Measurements from ENCODE around the gene SYNJ1. TPM values are rescaled to one million over a fixed set of nuclear protein-coding genes. Genes with fewer than 3 reads are reported as not detected.

SYNJ1 gene
- total and polyA plus RNA-seq, 7 experiments from 2014 or later, result 4.3 to 28.5 (median 22.1) TPM

DNA sequence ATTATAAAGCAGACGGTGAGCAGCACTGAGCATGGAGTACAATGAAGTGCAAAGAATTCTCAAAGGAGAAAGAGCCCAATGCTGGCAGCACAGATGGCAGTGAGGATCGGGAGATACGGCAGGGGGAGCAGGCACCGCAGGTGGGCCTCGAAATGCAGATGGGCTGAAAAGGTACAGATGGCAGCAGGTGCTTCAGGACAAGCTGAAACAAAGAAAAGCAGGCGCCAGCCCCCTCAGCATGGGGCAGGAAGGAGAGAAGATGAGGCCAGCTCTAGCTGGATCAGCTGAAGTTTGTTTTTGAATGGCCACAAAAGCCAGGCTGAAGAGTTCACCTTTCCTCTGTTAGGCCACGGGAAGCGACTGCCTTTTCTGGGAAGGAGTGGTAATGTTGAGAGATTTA is 123.3 kb downstream of the SYNJ1 start:
- no peaks in the 10 kb centered on the region for H3K4me1 ChIP-seq (ENCODE audit: control insufficient read depth in 2 of 2, insufficient read depth in 2 of 2, low read length in 2 of 2)
- Mint-ChIP-seq H3K27me3 (no peaks in the 10 kb centered on the region), H3K4me1 (peaks cover 2 to 25% (median 15%) of the 10 kb centered on the region in 7 donors), H3K27ac (peak overlapping the region in 1 of 9 donors; percentile 21), H3K4me3 (no peak overlapping the region), H3K9me3 (no peaks in the 10 kb centered on the region), H3K36me3 (peaks cover 18 to 61% (median 39%) of the 10 kb centered on the region in 5 donors)
- DNase-seq (no peak), ATAC-seq (no peak)
- POLR2A ChIA-PET, result no interaction called here
- H3K4me3 ChIP-seq (ENCODE audit: low read length), result no peak overlapping the region
- H3K27me3 ChIP-seq (ENCODE audit: control insufficient read depth in 2 of 2, insufficient read depth in 2 of 2, low read length in 2 of 2), result no peaks in the 10 kb centered on the region
- no peak overlapping the region for H3K27ac ChIP-seq (ENCODE audit: low read depth, low read length)
- peaks cover 14 to 76% (median 40%) of the 10 kb centered on the region in 3 experiments for H3K36me3 ChIP-seq (ENCODE audit: control insufficient read depth in 2 of 3, insufficient read depth in 3 of 3, low read length in 3 of 3)
- CTCF ChIA-PET, result interaction anchor here (0.6 to 0.8 kb wide), 2 partner anchors 8 to 201 kb away, joined by 3 to 4 read pairs; no protein-coding TSS in a partner anchor
- no peaks in the 10 kb centered on the region for H3K9me3 ChIP-seq (ENCODE audit: control insufficient read depth in 2 of 3, low read length in 3 of 3)
- intact Hi-C loops (cut with micrococcal nuclease), result loop anchor here in 1 of 2 donors (5.0 to 10.0 kb wide), 2 partner anchors 327 to 740 kb away; partner anchors contain the start of gene MIS18A

DNA sequence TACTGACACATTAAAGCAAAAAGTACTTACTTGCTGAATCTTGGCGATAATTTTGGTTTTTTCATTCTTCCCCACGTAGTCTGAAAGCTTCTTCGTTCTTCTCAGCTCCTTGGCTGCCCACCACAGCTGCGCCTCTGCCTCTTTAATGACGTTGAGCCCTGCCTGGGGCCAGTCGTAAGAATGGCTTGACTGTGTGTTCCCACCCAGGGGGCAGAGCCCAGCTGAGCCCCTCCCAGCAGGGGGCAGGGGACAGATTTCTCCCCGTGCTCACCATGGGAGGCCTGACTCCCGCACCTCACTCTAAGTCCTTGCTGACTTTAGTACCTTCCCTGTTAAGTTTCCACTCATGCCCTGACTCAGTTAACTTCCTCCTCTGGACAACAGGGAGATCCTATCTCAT is 124.7 kb downstream of the SYNJ1 start:
- H3K9me3 ChIP-seq (ENCODE audit: control insufficient read depth in 2 of 3, low read length in 3 of 3), result no peaks in the 10 kb centered on the region
- POLR2A ChIA-PET, result no interaction called here
- H3K4me3 ChIP-seq (ENCODE audit: low read length), result no peak overlapping the region
- H3K27ac ChIP-seq (ENCODE audit: low read depth, low read length), result no peak overlapping the region
- H3K36me3 Mint-ChIP-seq, result peaks cover 13 to 54% (median 38%) of the 10 kb centered on the region in 5 donors
- H3K4me1 ChIP-seq (ENCODE audit: control insufficient read depth in 2 of 2, insufficient read depth in 2 of 2, low read length in 2 of 2), result no peaks in the 10 kb centered on the region
- H3K4me3 Mint-ChIP-seq, result no peak overlapping the region
- CTCF ChIA-PET, result interaction anchor here (1.1 kb wide), 1 partner anchor 202 kb away, joined by 3 read pairs; no protein-coding TSS in a partner anchor
- peaks cover 2 to 19% (median 9%) of the 10 kb centered on the region in 7 donors for H3K4me1 Mint-ChIP-seq
- no peak for DNase-seq
- H3K9me3 Mint-ChIP-seq, result no peaks in the 10 kb centered on the region
- intact Hi-C loops (cut with micrococcal nuclease), result loop anchor here in 1 of 2 donors (5.0 to 10.0 kb wide), 2 partner anchors 326 to 738 kb away; partner anchors contain the start of gene MIS18A
- no peak overlapping the region for H3K27ac Mint-ChIP-seq
- H3K36me3 ChIP-seq (ENCODE audit: control insufficient read depth in 2 of 3, insufficient read depth in 3 of 3, low read length in 3 of 3), result peaks cover 14 to 80% (median 40%) of the 10 kb centered on the region in 3 experiments
- H3K27me3 Mint-ChIP-seq, result no peaks in the 10 kb centered on the region
- ATAC-seq, result no peak
- H3K27me3 ChIP-seq (ENCODE audit: control insufficient read depth in 2 of 2, insufficient read depth in 2 of 2, low read length in 2 of 2), result no peaks in the 10 kb centered on the region

GRCh38 chr21:32602099-32602498 is 125.7 kb downstream of the SYNJ1 start:
- Mint-ChIP-seq H3K9me3 (no peaks in the 10 kb centered on the region), H3K4me1 (peaks cover 2 to 19% (median 9%) of the 10 kb centered on the region in 7 donors), H3K4me3 (no peak overlapping the region), H3K36me3 (peaks cover 13 to 54% (median 38%) of the 10 kb centered on the region in 5 donors), H3K27ac (no peak overlapping the region), H3K27me3 (no peaks in the 10 kb centered on the region)
- Histone ChIP-seq H3K27me3 (ENCODE audit: control insufficient read depth in 2 of 2, insufficient read depth in 2 of 2, low read length in 2 of 2) (no peaks in the 10 kb centered on the region), H3K4me3 (ENCODE audit: low read length) (no peak overlapping the region), H3K27ac (ENCODE audit: low read depth, low read length) (no peak overlapping the region), H3K4me1 (ENCODE audit: control insufficient read depth in 2 of 2, insufficient read depth in 2 of 2, low read length in 2 of 2) (no peaks in the 10 kb centered on the region), H3K36me3 (ENCODE audit: control insufficient read depth in 2 of 3, insufficient read depth in 3 of 3, low read length in 3 of 3) (peaks cover 9 to 74% (median 40%) of the 10 kb centered on the region in 3 experiments), H3K9me3 (ENCODE audit: control insufficient read depth in 2 of 3, low read length in 3 of 3) (no peaks in the 10 kb centered on the region)
- DNase-seq (no peak), ATAC-seq (no peak)
- intact Hi-C loops (cut with micrococcal nuclease), result loop anchor here in 1 of 2 donors (5.0 to 10.0 kb wide), 2 partner anchors 325 to 737 kb away; partner anchors contain the start of gene MIS18A
- ChIA-PET CTCF (interaction anchor here (1.2 to 2.9 kb wide), 3 partner anchors 33 to 210 kb away, joined by 4 to 17 read pairs (median 9); partner anchors contain the start of gene URB1), POLR2A (no interaction called here)

GRCh38 chr21:32599526-32599925 is 128.3 kb downstream of the SYNJ1 start:
- ChIA-PET POLR2A (interaction anchor here (0.8 kb wide), 1 partner anchor 13 kb away, joined by 4 read pairs; the partner anchor contains the start of gene CFAP298), CTCF (interaction anchor here (0.7 to 2.9 kb wide), 5 partner anchors 10 to 208 kb away, joined by 3 to 17 read pairs (median 6); no protein-coding TSS in a partner anchor)
- H3K27me3 Mint-ChIP-seq, result no peaks in the 10 kb centered on the region

DNA sequence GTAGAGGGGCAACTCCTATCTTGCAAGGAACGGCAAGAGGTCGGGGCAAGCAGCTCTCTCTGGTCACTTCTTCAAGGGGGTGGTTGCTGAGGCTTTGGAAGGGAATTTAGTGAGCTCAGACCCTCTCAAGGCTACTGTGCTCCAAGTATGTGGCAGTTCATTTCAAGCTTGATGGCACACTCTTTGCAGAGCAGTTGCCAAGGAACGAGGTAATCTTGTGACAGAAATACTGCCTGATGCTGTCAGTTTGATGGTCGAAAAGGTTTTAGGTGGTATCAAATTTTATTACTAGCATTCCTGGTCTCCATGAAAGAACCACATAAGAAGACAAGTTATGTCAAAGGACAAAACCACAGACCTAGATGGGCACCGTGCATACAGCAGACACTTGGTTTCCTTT is 128.7 kb downstream of the SYNJ1 start:
- Histone ChIP-seq H3K4me1 (ENCODE audit: control insufficient read depth in 2 of 2, insufficient read depth in 2 of 2, low read length in 2 of 2) (no peaks in the 10 kb centered on the region), H3K9me3 (ENCODE audit: control insufficient read depth in 2 of 3, low read length in 3 of 3) (no peaks in the 10 kb centered on the region), H3K4me3 (ENCODE audit: low read length) (no peak overlapping the region), H3K27ac (ENCODE audit: low read depth, low read length) (no peak overlapping the region), H3K27me3 (ENCODE audit: control insufficient read depth in 2 of 2, insufficient read depth in 2 of 2, low read length in 2 of 2) (no peaks in the 10 kb centered on the region), H3K36me3 (ENCODE audit: control insufficient read depth in 2 of 3, insufficient read depth in 3 of 3, low read length in 3 of 3) (peaks cover 9 to 44% (median 27%) of the 10 kb centered on the region in 3 experiments)
- DNase-seq (no peak), ATAC-seq (no peak)
- Mint-ChIP-seq H3K4me3 (no peak overlapping the region), H3K9me3 (no peaks in the 10 kb centered on the region), H3K36me3 (peaks cover 12 to 26% (median 20%) of the 10 kb centered on the region in 5 donors), H3K27me3 (no peaks in the 10 kb centered on the region), H3K27ac (no peak overlapping the region), H3K4me1 (peaks cover 0 to 4% (median 0%) of the 10 kb centered on the region in 7 donors)
- intact Hi-C loops (cut with micrococcal nuclease), result no loop called here
- POLR2A ChIA-PET, result interaction anchor here (0.8 kb wide), 1 partner anchor 13 kb away, joined by 4 read pairs; the partner anchor contains the start of gene CFAP298
- CTCF ChIA-PET, result interaction anchor here (0.7 to 2.9 kb wide), 5 partner anchors 9 to 207 kb away, joined by 3 to 17 read pairs (median 6); no protein-coding TSS in a partner anchor

More at GRCh38 chr21:32599526-32599925, 128.3 kb downstream of the SYNJ1 start:
- no peaks in the 10 kb centered on the region for H3K27me3 ChIP-seq (ENCODE audit: control insufficient read depth in 2 of 2, insufficient read depth in 2 of 2, low read length in 2 of 2)
- intact Hi-C loops (cut with micrococcal nuclease), result no loop called here
- H3K4me3 Mint-ChIP-seq, result no peak overlapping the region
- H3K36me3 Mint-ChIP-seq, result peaks cover 12 to 31% (median 20%) of the 10 kb centered on the region in 5 donors
- ATAC-seq (no peak), DNase-seq (no peak)
- peaks cover 9 to 49% (median 28%) of the 10 kb centered on the region in 3 experiments for H3K36me3 ChIP-seq (ENCODE audit: control insufficient read depth in 2 of 3, insufficient read depth in 3 of 3, low read length in 3 of 3)
- no peak overlapping the region for H3K27ac ChIP-seq (ENCODE audit: low read depth, low read length)
- no peak overlapping the region for H3K4me3 ChIP-seq (ENCODE audit: low read length)
- peak overlapping the region in 1 of 9 donors; percentile 37 for H3K27ac Mint-ChIP-seq
- H3K4me1 Mint-ChIP-seq, result peaks cover 0 to 4% (median 0%) of the 10 kb centered on the region in 7 donors
- H3K9me3 ChIP-seq (ENCODE audit: control insufficient read depth in 2 of 3, low read length in 3 of 3), result no peaks in the 10 kb centered on the region
- H3K4me1 ChIP-seq (ENCODE audit: control insufficient read depth in 2 of 2, insufficient read depth in 2 of 2, low read length in 2 of 2), result no peaks in the 10 kb centered on the region
- H3K9me3 Mint-ChIP-seq, result no peaks in the 10 kb centered on the region

GRCh38 chr21:32597205-32597604 is 130.6 kb downstream of the SYNJ1 start:
- intact Hi-C loops (cut with micrococcal nuclease), result no loop called here
- no peaks in the 10 kb centered on the region for H3K9me3 ChIP-seq (ENCODE audit: control insufficient read depth in 2 of 3, low read length in 3 of 3)
- no peaks in the 10 kb centered on the region for H3K4me1 ChIP-seq (ENCODE audit: control insufficient read depth in 2 of 2, insufficient read depth in 2 of 2, low read length in 2 of 2)
- ATAC-seq (no peak), DNase-seq (no peak)
- H3K27ac ChIP-seq (ENCODE audit: low read depth, low read length), result no peak overlapping the region
- H3K4me1 Mint-ChIP-seq, result peaks cover 0 to 4% (median 0%) of the 10 kb centered on the region in 7 donors
- ChIA-PET CTCF (interaction anchor here (0.6 to 1.0 kb wide), 2 partner anchors 8 to 771 kb away, joined by 3 to 4 read pairs; no protein-coding TSS in a partner anchor), POLR2A (no interaction called here)
- peaks cover 4 to 8% (median 5%) of the 10 kb centered on the region in 5 donors for H3K36me3 Mint-ChIP-seq
- no peaks in the 10 kb centered on the region for H3K27me3 Mint-ChIP-seq
- peaks cover 0 to 26% (median 17%) of the 10 kb centered on the region in 3 experiments for H3K36me3 ChIP-seq (ENCODE audit: control insufficient read depth in 2 of 3, insufficient read depth in 3 of 3, low read length in 3 of 3)
- no peak overlapping the region for H3K4me3 Mint-ChIP-seq
- H3K9me3 Mint-ChIP-seq, result no peaks in the 10 kb centered on the region
- no peak overlapping the region for H3K4me3 ChIP-seq (ENCODE audit: low read length)
- peak overlapping the region in 1 of 9 donors; percentile 8 for H3K27ac Mint-ChIP-seq
- no peaks in the 10 kb centered on the region for H3K27me3 ChIP-seq (ENCODE audit: control insufficient read depth in 2 of 2, insufficient read depth in 2 of 2, low read length in 2 of 2)
